A549 (cell line): ENCODE measurements around the gene CSKMT. TPM values are rescaled to one million over a fixed set of nuclear protein-coding genes. Genes with fewer than 3 reads are reported as not detected.
A peak's percentile ranks its signal among the peaks of the same experiment; 100 is the strongest.

Experiments
- ATAC-seq, 2 experiments: fragments of 200-7000 bp in 1 of 2; fragments of >200 bp in 1 of 2; cut with Nextera tagmentation in 1 of 2; cut with Tn5 transposase in 1 of 2; 3 replicates each; pipeline versions ENCODE4 v1.8.0 to v1.9.1; 2018 to 2020; ENCODE audit warnings: mild to moderate bottlenecking in 1 of 2, moderate library complexity in 1 of 2
- CTCF ChIA-PET: fragments of 300-600 bp; sonication (Branson Sonifier 250); formaldehyde crosslinking; extraction: SDS; loops from one replicate; lab custom pipeline; 2021; ENCODE audit warnings: antibody characterized with exemption, inconsistent platforms; lab: Yijun Ruan, JAX
- POLR2A ChIA-PET: fragments of 350-600 bp; formaldehyde crosslinking; extraction: SDS; loops from one replicate; lab custom pipeline; 2021; ENCODE audit warnings: antibody characterized with exemption, inconsistent platforms; lab: Yijun Ruan, JAX
- DNase-seq, 2 experiments: peaks; one replicate each; pipeline versions ENCODE4 v3.0.0 to v3.0.0-alpha.2; 2011 to 2016; ENCODE audit warnings: low read depth in 1 of 2, low spot score in 1 of 2
- FAIRE-seq: peaks from 2 replicates; lab custom pipeline; 2011; peaks lifted over from hg19 to GRCh38; lab: Jason Lieb, UNC
- H3K27ac ChIP-seq, 2 experiments: fragments of >200 bp; sonication (Bioruptor Twin); formaldehyde crosslinking; 3 replicates each; pipeline ENCODE4 v1.5.1; 2016 to 2017
- H3K4me1 ChIP-seq: fragments of >200 bp; sonication (Bioruptor Twin); formaldehyde crosslinking; 3 replicates; pipeline ENCODE4 v1.6.1; 2016
- H3K4me2 ChIP-seq: fragments of >200 bp; sonication (Bioruptor Twin); formaldehyde crosslinking; 3 replicates; pipeline ENCODE4 v1.6.1; 2016
- H3K4me3 ChIP-seq: fragments of >200 bp; sonication (Bioruptor Twin); formaldehyde crosslinking; 3 replicates; pipeline ENCODE4 v1.5.1; 2016
- H3K9me3 ChIP-seq: fragments of >200 bp; sonication (Bioruptor Twin); formaldehyde crosslinking; 3 replicates; pipeline ENCODE4 v1.6.1; 2016
- ATOH8 ChIP-seq: fragments of 250-450 bp; sonication (Bioruptor Pico); IDR thresholded peaks from 2 replicates; pipeline ENCODE4 v1.5.0; 2020; ENCODE audit warnings: low read depth, mild to moderate bottlenecking, moderate library complexity
- BHLHE40 ChIP-seq: IDR thresholded peaks from 2 replicates; pipeline ENCODE4 v1.6.1; 2012; ENCODE audit warnings: low read depth, low read length, inconsistent platforms
- CHD4 ChIP-seq: fragments of 200-600 bp; sonication (generic); IDR thresholded peaks from 2 replicates; pipeline ENCODE4 v1.6.1; 2016; ENCODE audit warnings: antibody characterized with exemption, mild to moderate bottlenecking, borderline replicate concordance
- E2F6 ChIP-seq: IDR thresholded peaks from 2 replicates; pipeline ENCODE4 v1.6.1; 2012; ENCODE audit warnings: low read depth, borderline replicate concordance
- EHMT2 ChIP-seq: fragments of 200-600 bp; sonication (generic); IDR thresholded peaks from 2 replicates; pipeline ENCODE4 v1.6.1; 2016; ENCODE audit warnings: antibody characterized with exemption, low read depth, mild to moderate bottlenecking, moderate library complexity
- ESRRA ChIP-seq: fragments of 150-350 bp; IDR thresholded peaks from 2 replicates; pipeline ENCODE4 v1.6.1; 2014; ENCODE audit warnings: mild to moderate bottlenecking, low read length, borderline replicate concordance
- FOSB ChIP-seq: fragments of 250-450 bp; sonication (Bioruptor Pico); IDR thresholded peaks from 2 replicates; pipeline ENCODE4 v1.5.0; 2020; ENCODE audit warnings: mild to moderate bottlenecking, moderate library complexity
- HES2 ChIP-seq: fragments of >200 bp; sonication (Bioruptor Twin); formaldehyde crosslinking; IDR thresholded peaks from 2 replicates; pipeline ENCODE4 v1.6.1; 2016
- HEYL ChIP-seq: fragments of 250-450 bp; sonication (Bioruptor Pico); IDR thresholded peaks from 2 replicates; pipeline ENCODE4 v1.8.0; 2021; ENCODE audit warnings: mild to moderate bottlenecking, moderate library complexity
- HOXA7 ChIP-seq: fragments of 250-450 bp; sonication (Bioruptor Pico); IDR thresholded peaks from 2 replicates; pipeline ENCODE4 v1.5.0; 2020; ENCODE audit warnings: mild to moderate bottlenecking, moderate library complexity
- HOXB5 ChIP-seq: fragments of 250-450 bp; sonication (Bioruptor Pico); IDR thresholded peaks from 2 replicates; pipeline ENCODE4 v1.5.0; 2020; ENCODE audit warnings: mild to moderate bottlenecking, moderate library complexity
- JUN ChIP-seq, 2 experiments: fragments of >200 bp; sonication (Bioruptor Twin); formaldehyde crosslinking; IDR thresholded peaks; 2 replicates in 1 of 2; 3 replicates in 1 of 2; pipeline ENCODE4 v1.6.1; 2016 to 2017
- JUNB ChIP-seq: fragments of >200 bp; sonication (Bioruptor Twin); formaldehyde crosslinking; IDR thresholded peaks from 2 replicates; pipeline ENCODE4 v1.6.1; 2016
- MAFK ChIP-seq: fragments of 450-650 bp; IDR thresholded peaks from 2 replicates; pipeline ENCODE4 v1.6.1; 2014; ENCODE audit not compliant: partially characterized antibody
- MAX ChIP-seq: IDR thresholded peaks from 2 replicates; pipeline ENCODE4 v1.6.1; 2012
- MAZ ChIP-seq: fragments of 150-350 bp; IDR thresholded peaks from 2 replicates; pipeline ENCODE4 v1.6.1; 2014; ENCODE audit warnings: antibody characterized with exemption, low read depth, low read length, borderline replicate concordance
- NPAS2 ChIP-seq: fragments of 250-450 bp; sonication (Bioruptor Pico); IDR thresholded peaks from 2 replicates; pipeline ENCODE4 v1.8.0; 2022; ENCODE audit warnings: mild to moderate bottlenecking, moderate library complexity, borderline replicate concordance
- NR3C1 ChIP-seq: fragments of >200 bp; sonication (Bioruptor Twin); formaldehyde crosslinking; IDR thresholded peaks from 3 replicates; pipeline ENCODE4 v1.6.1; 2017
- POLR2A ChIP-seq: IDR thresholded peaks from 2 replicates; pipeline ENCODE4 v1.6.1; 2012; ENCODE audit warnings: mild to moderate bottlenecking, low read length
- POLR2AphosphoS2 ChIP-seq: conservative IDR thresholded peaks from 2 replicates; pipeline ENCODE4 v1.6.1; 2012; ENCODE audit warnings: low read length, improper control_type of control experiment, inconsistent platforms
- RFX5 ChIP-seq: fragments of 450-650 bp; IDR thresholded peaks from 2 replicates; pipeline ENCODE4 v1.7.1; 2014; ENCODE audit warnings: antibody characterized with exemption, mild to moderate bottlenecking, moderate library complexity
- RNF2 ChIP-seq: fragments of 200-600 bp; sonication (generic); IDR thresholded peaks from 2 replicates; pipeline ENCODE4 v1.6.1; 2016; ENCODE audit warnings: low read depth, mild to moderate bottlenecking, antibody characterized with exemption, moderate library complexity, borderline replicate concordance
- SMC3 ChIP-seq: fragments of >200 bp; sonication (Bioruptor Twin); formaldehyde crosslinking; IDR thresholded peaks from 3 replicates; pipeline ENCODE4 v1.6.1; 2018; ENCODE audit warnings: inconsistent platforms
- SREBF2 ChIP-seq: fragments of 450-650 bp; IDR thresholded peaks from 2 replicates; pipeline ENCODE4 v1.6.1; 2014; ENCODE audit warnings: mild to moderate bottlenecking, moderate library complexity
- TP53 ChIP-seq: fragments of 250-450 bp; sonication (Bioruptor Pico); IDR thresholded peaks from 2 replicates; pipeline ENCODE4 v1.5.0; 2021; ENCODE audit warnings: mild to moderate bottlenecking, moderate library complexity
- WGBS: methylation state at CpG from one replicate; pipeline ENCODE4 v1.1.6; 2017; ENCODE audit errors: missing lambda C conversion rate; 5-methylcytosine and 5-hydroxymethylcytosine counted together
- polyA plus RNA-seq, 4 experiments: library from polyadenylated mRNA; depleted of rRNA in 3 of 4; stranded (reverse); fragments of >200 nt; fragmentation: RNase III in 1 of 4; extraction: RNeasy Plus Mini Kit Qiagen cat#74134 plus additional on column Dnase treatment in 1 of 4; gene quantifications; 2 replicates in 3 of 4; 3 replicates in 1 of 4; pipeline ENCODE4 v1.2.3, GENCODE V29; 2011 to 2017
- TF ChIP-seq, protein P1 (sequence below): IDR thresholded peaks from 2 replicates; pipeline ENCODE4 v1.6.1; 2012
- TF ChIP-seq, protein P2 (sequence below): fragments of >200 bp; sonication (Bioruptor Twin); formaldehyde crosslinking; IDR thresholded peaks from 3 replicates; pipeline ENCODE4 v1.6.1; 2016

Gene CSKMT
- polyA plus RNA-seq, 2 of the 4 experiments (the other 2 are of a cell fraction): 5.7 to 14.3 TPM

GRCh38 chr11:62665599-62666258 is 617 bp downstream of the CSKMT start:
- DNase-seq (peak in 1 of 2 experiments; percentile 45), ATAC-seq (peak; percentile 9 to 16; a peak in 5 of 6 replicates), FAIRE-seq (no peak)
- CTCF ChIA-PET: interaction anchor here (0.6 to 3.1 kb wide), 12 partner anchors 8 to 273 kb away, joined by 3 to 7 read pairs (median 4); partner anchors contain the start of genes B3GAT3 and ROM1
- peaks cover 32% of the 10 kb centered on the region for H3K4me1 ChIP-seq
- peak overlapping the region; percentile 78 for H3K4me2 ChIP-seq
- no peak for TF ChIP-seq TP53 (CRISPR knock-in tag)
- TF ChIP-seq BHLHE40: no peak
- no peak for TF ChIP-seq HES2
- peak; percentile 9; the same call in 1 of the 2 replicates for TF ChIP-seq MAX
- peak; percentile 48 for TF ChIP-seq POLR2A
- TF ChIP-seq, protein P1, sequence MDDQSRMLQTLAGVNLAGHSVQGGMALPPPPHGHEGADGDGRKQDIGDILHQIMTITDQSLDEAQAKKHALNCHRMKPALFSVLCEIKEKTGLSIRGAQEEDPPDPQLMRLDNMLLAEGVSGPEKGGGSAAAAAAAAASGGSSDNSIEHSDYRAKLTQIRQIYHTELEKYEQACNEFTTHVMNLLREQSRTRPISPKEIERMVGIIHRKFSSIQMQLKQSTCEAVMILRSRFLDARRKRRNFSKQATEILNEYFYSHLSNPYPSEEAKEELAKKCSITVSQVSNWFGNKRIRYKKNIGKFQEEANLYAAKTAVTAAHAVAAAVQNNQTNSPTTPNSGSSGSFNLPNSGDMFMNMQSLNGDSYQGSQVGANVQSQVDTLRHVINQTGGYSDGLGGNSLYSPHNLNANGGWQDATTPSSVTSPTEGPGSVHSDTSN: peak; percentile 57
- TF ChIP-seq NPAS2: no peak
- TF ChIP-seq HOXA7 (CRISPR knock-in tag): peak; percentile 61; the same call in 1 of the 2 replicates
- no peak for TF ChIP-seq RFX5
- no peaks in the 10 kb centered on the region for H3K9me3 ChIP-seq
- peak overlapping the region; percentile 93 to 96 for H3K27ac ChIP-seq
- WGBS: under 1% methylated on average over 36 of the region's 39 CpGs
- POLR2A ChIA-PET: interaction anchor here (0.8 to 5.5 kb wide), 30 partner anchors 8 to 851 kb away, joined by 3 to 91 read pairs (median 12); partner anchors contain the start of genes B3GAT3, EEF1G, EML3 and GANAB
- H3K4me3 ChIP-seq: peak overlapping the region; percentile 79

DNA sequence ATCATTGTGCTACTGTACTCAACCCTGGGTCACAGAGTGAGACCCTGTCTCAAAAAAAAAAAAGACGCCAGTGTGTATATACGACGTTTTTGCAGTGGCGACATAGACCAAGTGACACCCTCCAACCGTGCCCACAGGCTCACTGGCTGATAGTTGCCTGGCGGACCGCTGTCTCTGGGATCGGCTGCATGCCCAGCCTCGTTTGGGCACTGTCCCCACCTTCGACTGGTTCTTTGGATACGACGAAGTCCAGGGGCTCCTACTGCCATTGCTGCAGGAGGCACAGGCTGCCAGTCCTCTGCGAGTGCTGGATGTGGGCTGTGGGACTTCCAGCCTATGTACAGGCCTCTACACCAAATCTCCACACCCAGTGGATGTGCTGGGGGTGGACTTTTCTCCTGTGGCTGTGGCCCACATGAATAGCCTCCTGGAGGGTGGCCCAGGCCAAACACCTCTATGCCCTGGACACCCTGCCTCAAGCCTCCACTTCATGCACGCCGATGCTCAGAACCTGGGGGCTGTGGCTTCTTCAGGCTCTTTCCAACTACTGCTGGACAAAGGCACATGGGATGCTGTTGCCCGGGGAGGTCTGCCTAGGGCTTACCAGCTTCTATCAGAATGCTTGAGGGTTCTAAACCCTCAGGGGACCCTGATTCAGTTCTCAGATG is 1.3 kb downstream of the CSKMT start:
- POLR2A ChIA-PET: interaction anchor here (0.9 to 5.5 kb wide), 16 partner anchors 8 to 104 kb away, joined by 3 to 91 read pairs (median 28); partner anchors contain the start of genes B3GAT3, GANAB, HNRNPUL2 and INTS5
- Histone ChIP-seq H3K4me1 (peaks cover 32% of the 10 kb centered on the region), H3K9me3 (no peaks in the 10 kb centered on the region), H3K27ac (peak overlapping the region; percentile 93 to 96), H3K4me3 (peak overlapping the region; percentile 79), H3K4me2 (peak overlapping the region; percentile 78)
- CTCF ChIA-PET: interaction anchor here (0.5 to 6.5 kb wide), 8 partner anchors 9 to 106 kb away, joined by 3 to 30 read pairs (median 4); no protein-coding TSS in a partner anchor
- WGBS: 14% methylated on average over 14 of the region's 16 CpGs
- DNase-seq: no peak
- no peak for FAIRE-seq
- ATAC-seq: no peak
- TF ChIP-seq SMC3 (no peak), POLR2A (no peak; the same call in 1 of the 2 replicates), MAFK (no peak), ESRRA (no peak), HEYL (CRISPR knock-in tag) (no peak), JUN (IDR thresholded peaks at IDR 0.05) (peak; percentile 15 to 18; a peak in 3 of 5 replicates), MAX (peak; percentile 44; the same call in 1 of the 2 replicates), HOXB5 (no peak), POLR2AphosphoS2 (no peak), HES2 (no peak), SREBF2 (no peak), FOSB (CRISPR knock-in tag) (no peak), JUNB (no peak), RNF2 (no peak), TP53 (CRISPR knock-in tag) (no peak), E2F6 (no peak), ATOH8 (CRISPR knock-in tag) (no peak), NR3C1 (no peak), CHD4 (no peak), MAZ (no peak), EHMT2 (no peak)
- TF ChIP-seq, protein P2, sequence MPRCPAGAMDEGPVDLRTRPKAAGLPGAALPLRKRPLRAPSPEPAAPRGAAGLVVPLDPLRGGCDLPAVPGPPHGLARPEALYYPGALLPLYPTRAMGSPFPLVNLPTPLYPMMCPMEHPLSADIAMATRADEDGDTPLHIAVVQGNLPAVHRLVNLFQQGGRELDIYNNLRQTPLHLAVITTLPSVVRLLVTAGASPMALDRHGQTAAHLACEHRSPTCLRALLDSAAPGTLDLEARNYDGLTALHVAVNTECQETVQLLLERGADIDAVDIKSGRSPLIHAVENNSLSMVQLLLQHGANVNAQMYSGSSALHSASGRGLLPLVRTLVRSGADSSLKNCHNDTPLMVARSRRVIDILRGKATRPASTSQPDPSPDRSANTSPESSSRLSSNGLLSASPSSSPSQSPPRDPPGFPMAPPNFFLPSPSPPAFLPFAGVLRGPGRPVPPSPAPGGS: no peak
- TF ChIP-seq, protein P1: peak; percentile 54
